HG02884 (cell line): ENCODE measurements around the gene PRKAG2.
"Not testable (repeated sequence)": the region's sequence is repeated elsewhere in the genome, so short reads cannot be mapped to it uniquely, and the experiment has no call there.

ENCODE experiments used
- ATAC-seq: cut with Tn5 transposase; IDR thresholded peaks from one replicate; pipeline ENCODE4 v1.9.1; 2021; ENCODE audit warnings: mild to moderate bottlenecking, moderate library complexity; ENCODE audit not compliant: unreplicated experiment

Gene PRKAG2

DNA sequence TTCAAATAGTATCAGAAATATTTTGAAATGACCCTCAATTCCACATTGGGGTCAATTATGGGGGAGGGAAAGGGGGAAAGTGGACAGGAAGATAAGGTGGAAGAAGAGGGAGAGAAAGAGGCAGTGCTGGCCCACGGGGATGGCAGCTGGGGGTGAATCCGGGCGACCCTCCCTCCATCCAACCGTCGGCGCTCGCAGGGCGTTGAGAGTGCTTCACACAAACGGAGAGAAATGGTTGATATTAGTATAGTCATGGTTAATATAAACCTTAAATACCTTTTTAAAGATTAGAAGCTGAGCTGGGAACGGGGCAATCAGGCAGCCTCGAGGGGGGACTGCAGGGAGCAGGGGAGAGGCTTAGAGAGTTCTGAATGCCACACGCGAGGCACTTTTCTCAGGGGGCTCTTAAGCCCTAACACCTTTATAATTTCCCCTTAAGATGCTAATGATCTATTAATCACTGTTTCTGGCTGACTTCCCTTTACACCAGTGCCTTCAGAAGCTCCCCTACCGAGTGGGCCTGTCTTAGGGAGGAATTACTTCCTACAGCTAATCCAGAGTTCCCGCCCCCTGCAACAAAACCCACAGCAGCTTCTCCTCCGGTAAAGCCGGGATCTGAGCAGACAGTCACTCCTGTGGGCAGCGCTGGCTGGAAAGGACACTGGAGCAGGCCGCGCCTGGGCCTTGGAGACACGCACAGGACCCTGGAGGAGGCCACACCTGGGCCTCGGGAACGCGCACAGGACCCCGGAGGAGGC is 39.5 kb downstream of the PRKAG2 start:
- ATAC-seq, result no peak

DNA sequence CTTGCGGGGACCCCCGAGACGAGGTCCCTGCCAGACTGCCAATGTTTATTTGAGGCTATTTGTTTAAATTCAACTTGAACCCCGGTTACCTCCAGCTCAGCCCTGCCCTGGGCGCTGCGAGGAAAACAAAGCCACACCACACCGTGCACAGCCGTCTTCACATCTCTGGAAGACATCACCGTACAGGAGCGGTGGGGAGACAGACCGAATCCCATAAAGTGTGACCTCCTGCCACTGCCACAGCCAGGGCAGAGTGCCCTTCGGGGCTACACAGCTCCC is 40.0 kb downstream of the PRKAG2 start:
- ATAC-seq, result no peak

DNA sequence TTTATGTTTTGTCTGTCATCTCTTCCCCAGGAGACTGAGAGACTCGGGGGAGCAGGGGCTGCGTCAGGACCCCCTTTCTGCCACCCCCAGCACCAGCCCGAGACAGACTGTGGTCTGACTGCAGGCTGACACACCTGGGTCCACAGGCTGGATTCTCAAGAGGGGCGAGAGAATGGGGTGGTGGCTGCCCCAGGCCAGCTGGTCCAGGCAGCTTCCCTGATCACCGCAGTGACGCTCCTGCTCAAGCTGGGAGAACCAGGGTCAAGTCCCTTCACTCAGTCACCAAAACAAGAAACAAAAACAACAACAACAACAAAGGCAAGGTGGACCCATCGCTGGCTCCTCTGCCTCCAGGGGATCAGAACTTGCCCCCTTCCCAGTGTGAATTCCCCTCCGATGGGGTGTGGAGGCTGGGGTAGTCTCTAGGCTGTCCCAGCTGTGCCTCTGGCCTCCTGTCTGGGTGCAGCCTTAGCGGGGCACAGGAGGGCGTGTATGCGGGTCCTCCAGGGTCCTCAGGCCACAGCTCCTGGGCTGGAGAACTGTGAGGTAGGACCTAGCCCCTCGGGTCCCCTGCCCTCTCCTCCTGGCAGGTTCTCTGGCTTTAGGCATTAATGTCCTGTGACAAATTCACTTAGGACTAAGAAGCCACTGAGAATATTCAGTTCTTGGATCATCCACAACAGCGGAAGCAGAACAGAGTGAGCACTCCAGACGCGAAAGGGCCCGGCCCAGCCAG is 40.6 kb downstream of the PRKAG2 start:
- no peak for ATAC-seq

DNA sequence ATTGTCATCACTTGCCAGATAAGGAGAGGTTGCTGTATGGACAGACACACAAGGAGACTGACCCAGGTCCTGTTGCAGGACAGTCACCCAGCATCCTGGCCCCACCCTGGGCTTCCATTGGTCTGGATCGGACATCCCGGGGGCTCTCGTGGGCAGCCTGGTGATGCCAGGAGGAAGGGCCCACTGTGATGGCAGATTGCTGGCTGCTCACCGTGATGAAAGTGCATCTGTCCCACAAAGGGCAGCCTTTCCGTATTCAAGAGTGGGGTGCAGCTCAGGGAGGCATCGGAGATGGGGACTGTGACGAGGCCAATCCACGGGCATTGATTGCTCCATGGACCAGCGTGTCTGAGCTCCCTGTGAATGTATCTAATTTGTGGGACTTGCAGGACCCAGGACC is 41.3 kb downstream of the PRKAG2 start:
- ATAC-seq, result no peak

GRCh38 chr7:151834271-151835035 is 42.5 kb downstream of the PRKAG2 start:
- no peak for ATAC-seq

DNA sequence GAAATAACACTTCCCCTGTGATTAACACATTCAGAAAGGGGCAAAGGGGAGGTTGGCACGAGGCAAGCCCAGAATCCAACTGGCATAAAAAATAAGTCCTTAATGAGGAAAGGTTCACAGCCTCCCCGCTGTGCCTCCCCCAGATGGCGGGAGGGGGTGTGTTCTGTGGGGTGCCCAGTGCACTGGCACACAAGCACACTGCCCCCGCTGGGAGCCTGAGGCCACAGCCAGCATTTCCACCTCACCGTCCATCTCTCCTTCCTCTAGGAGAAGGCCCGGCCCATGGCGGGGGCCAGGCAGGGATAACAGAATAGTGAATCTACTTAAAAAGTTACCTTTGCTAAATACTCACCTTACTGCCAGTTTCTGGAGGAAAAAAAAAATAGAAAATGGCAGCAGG is 43.2 kb downstream of the PRKAG2 start:
- no peak for ATAC-seq

DNA sequence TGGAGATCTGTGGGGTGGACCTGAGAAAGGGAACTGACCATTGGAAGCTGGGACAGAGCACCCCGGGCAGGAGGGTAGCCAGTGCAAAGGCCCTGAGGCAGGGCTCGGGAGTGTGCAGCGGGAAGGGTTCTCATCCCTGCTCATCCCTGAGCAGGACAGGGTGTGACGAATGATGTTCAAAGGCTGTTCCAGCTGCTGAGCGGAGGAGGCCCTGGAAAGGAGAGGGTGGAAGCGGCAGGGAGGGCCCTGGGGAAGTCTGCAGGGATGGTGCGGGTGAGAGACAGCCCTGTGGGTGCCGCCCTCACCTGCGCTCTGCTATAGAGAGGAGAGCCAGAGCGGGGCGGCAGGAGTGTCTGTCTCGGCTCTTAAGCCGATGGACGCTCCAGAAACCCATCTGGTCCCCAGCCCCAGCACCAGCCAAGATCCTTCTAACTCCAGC is 43.7 kb downstream of the PRKAG2 start:
- ATAC-seq, result no peak

DNA sequence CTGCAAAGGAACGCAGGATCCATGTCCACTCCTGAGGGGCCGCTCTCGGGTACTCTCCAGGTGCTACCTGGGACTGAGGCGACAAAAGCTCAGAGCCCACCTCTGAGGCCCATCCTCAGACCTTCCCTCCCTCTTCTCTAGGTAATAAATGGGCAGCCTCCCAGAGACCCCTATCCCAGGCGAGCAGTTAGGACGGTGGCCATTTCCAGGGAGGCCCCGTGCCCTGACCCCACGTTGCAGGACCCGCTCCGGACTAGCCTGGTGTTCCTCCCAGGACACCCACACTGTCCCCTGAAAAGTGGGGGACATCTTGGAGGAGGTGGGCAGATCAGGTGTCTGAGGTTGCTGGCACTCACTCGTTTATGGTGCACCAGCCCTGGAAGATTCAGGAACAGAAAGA is 44.3 kb downstream of the PRKAG2 start:
- no peak for ATAC-seq

DNA sequence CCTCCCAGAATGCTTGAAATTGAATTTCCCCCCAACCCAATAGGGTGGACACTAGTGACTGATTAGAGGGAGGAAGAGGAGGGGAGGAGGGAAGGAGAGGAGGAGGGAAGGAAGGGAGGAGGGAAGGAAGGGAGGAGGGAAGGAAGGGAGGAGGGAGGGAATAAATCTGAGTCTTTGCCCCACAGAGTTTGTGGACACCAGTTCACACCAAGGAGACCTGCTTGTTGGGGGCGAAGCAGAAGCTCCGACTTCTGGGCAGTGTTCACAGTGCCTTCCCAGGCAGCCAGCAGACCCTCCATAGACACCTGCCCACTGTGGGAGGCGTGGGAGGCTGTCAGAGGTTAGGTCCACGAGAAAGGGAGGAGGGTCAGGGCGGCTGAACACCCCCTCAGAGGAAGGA is 44.8 kb downstream of the PRKAG2 start:
- no peak for ATAC-seq

DNA sequence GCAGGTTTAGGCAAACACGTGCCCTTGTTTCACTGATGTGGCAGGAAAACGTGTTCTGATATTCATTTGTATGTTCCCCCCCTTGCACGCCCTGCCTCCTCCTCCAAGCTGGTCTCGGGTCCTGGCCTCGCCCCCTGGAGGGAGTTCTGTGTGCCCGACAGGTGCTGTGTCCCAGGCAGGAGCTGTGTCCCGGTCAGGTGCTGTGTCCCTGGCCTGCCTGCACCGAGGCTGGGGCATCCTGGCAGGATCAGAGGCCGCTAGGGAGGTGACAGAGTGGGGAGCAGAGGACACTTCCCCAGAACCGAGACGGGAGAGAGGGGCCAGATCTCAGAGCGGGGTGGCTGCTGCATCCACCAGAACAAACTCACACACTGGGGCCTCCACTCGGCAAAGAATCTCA is 45.3 kb downstream of the PRKAG2 start:
- no peak for ATAC-seq

- ATAC-seq, result no peak
These were observed 46.6 kb downstream of the PRKAG2 start for GRCh38 chr7:151830121-151830830.

DNA sequence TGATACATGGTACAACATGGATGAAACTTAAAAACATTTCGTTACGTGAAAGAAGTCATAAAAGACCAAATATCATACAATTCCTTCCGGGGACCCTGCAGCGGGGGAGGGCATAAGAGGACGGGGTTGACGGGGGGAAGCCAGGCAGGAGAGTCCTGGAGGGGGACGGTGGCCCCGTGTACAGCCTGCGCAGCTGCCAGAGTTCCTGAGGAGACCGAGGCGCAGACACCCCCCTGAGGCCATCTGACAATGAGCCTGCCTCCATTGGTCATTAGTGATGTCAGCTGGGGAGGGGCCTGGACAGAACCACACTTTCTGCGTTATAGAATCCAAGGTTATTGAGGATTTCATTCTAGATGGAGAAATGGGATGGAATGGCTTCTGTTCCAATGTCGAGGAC is 47.2 kb downstream of the PRKAG2 start:
- ATAC-seq, result no peak

DNA sequence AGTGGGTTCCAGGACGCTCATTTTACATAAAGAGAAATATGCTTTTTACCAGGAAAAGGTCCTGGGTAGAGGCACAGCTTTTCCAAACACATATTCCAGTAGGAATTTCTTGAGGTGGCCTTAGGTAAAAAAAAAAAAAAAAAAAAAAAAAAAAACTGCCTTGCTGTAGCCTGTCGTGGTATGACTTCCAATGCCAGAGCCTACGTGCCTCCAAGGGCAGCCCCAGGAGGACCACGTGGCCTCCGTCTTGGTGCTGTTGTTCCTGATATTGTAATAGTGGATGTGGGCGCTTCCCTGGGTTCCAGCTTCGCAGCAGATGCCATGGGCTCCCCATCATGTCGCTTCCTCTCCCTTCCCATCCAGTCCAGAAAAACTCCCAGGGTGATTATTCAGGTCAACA is 49.3 kb downstream of the PRKAG2 start:
- no peak for ATAC-seq

DNA sequence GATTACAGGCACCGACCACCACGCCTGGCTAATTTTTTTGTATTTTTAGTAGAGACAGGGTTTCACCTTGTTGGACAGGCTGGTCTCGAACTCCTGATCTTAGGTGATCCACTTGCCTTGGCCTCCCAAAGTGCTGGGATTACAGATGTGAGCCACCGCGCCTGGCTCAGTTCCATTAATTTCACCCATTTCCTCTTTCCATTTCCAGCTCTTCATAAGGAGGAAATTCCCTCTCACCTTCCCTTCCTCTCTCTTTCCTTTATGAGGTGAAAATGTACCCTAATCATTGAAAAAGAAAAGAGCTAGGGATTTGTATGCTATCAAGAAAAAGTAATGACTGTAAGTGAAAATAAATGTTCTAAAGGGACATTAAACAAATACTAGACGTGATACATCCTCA is 50.6 kb downstream of the PRKAG2 start:
- not testable (repeated sequence) for ATAC-seq

- ATAC-seq, result no peak
These were observed 51.2 kb downstream of the PRKAG2 start for GRCh38 chr7:151825721-151826120.

GRCh38 chr7:151824373-151824933 is 52.5 kb downstream of the PRKAG2 start:
- ATAC-seq, result no peak

DNA sequence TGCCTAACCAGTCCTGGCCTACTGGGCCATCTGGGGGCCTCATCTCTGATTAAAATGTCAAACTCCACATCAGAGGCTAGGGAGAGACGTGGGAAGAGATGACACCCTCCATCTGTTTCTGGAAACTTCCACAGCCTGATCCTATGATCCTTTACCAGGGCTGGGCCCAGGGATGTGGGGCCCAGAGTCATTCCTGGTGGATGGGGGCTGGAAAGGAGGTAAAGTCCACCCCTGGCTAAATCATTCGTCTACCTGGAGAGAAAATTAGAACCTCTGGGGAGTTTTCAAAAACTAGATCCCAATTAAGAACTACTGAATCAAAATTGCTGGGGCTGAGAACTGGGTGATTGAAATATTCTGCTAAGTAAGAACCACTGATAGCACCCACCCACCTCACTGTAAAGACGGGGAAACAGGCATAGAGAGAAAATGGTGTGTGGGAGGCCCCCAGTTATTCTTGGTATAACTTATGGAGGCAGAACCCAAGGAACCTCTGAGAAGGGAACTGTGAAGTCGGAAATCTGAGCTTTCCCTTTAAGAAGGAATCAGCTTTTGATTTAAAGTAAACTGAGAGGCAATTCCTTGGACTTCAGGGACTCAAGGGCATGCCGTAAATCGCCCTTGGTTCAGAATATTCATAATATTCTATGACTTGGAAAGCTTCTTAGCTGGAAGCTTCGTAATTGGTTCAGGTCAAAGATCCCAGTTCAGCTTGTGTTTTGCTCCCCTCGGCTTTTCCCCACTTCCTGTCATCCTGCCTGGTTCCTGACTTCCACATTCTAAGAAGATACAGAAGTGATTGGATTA is 53.1 kb downstream of the PRKAG2 start:
- no peak for ATAC-seq

GRCh38 chr7:151822541-151823181 is 54.3 kb downstream of the PRKAG2 start:
- ATAC-seq, result no peak

DNA sequence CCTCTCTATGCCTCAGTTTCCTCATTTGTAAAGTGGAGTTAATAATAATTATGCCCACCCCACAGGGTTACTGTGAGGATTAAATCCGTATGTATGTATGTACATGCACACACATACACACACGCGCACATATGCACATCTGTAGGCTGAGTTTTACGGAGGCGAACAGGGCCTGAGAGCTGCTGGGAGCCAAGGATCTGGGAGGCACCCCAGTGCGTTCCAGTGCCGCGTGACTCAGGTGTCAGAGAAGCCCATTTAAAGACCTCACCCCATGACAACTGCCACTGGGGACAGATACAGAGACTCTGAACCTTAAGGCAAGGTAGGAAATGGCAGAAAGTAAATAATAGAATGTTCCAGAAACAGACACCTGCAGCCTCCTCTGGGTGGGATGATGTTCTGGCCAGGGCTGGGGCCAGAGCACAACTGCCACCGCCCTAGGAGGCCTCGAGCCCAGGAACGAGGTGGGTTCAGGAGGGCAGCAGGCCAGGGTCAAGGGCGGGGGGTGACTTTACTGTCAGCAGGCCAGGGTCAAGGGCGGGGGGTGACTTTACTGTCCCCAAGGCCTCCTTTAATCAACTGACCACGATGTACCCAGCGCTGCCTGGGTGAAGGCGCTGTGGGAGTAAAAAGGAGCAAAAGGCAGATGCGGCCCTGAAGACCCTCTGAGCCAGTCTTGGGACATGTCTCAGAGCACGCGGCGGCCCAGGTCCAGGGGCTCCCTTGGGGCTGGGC is 54.9 kb downstream of the PRKAG2 start:
- ATAC-seq, result no peak
